NCI-H2227 treated with DMSO at 0.1 percent for 48 hours (cell line): Measurements from ENCODE around the gene PIWIL4.

ENCODE experiments used
- DNase-seq: peaks from one replicate; lab custom pipeline; 2025; lab: John Stamatoyannopoulos, UW

Gene PIWIL4

GRCh38 chr11:94664346-94664745 is 97.2 kb downstream of the PIWIL4 start:
- DNase-seq, result no peak

GRCh38 chr11:94665116-94665659 is 98.0 kb downstream of the PIWIL4 start:
- no peak for DNase-seq

- no peak for DNase-seq
Observed at GRCh38 chr11:94666792-94667721, 99.9 kb downstream of the PIWIL4 start.

GRCh38 chr11:94668212-94668793 is 101.1 kb downstream of the PIWIL4 start:
- DNase-seq, result no peak

GRCh38 chr11:94669023-94669422 is 101.9 kb downstream of the PIWIL4 start:
- no peak for DNase-seq
